ENCODE data around the gene SLC29A3. TPM values are rescaled to one million over a fixed set of nuclear protein-coding genes. Genes with fewer than 3 reads are reported as not detected.

The SLC29A3 gene
- total RNA-seq, 1 experiment from 2014 or later: 9.2 TPM

DNA sequence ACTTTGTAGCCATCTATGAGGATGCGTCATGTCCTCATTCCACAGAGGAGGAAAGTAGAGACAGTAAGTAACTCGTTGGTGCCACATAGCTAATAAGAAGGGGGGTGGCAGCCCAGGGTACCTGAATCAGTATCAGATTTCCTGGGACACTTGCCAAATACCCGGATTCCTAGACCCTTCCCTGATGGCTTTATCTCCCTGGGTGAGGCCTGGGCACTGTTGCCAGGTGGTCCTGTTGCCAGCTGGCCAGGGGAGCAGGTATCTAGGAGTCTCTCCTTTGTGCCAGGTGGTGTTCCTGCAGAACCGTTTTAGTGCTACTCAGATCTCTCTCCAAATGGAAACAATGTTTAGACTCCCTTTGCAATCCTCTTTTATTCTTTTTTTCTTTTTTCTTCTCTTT is 12.7 kb downstream of the SLC29A3 start:
- Histone ChIP-seq H4K91ac (ENCODE audit: insufficient read length, low read depth, low read length) (no peak overlapping the region), H2AFZ (ENCODE audit: low read length) (no peak overlapping the region), H3T11ph (ENCODE audit: low read length) (no peak overlapping the region), H3K9me3 (ENCODE audit: control insufficient read depth, low read depth, low read length) (no peaks in the 10 kb centered on the region), H3K18ac (ENCODE audit: insufficient read length, low read depth, low read length) (no peak overlapping the region), H2BK120ac (ENCODE audit: low read depth, low read length, poor library complexity, severe bottlenecking) (no peak overlapping the region), H2BK12ac (ENCODE audit: insufficient read length, low read depth, low read length) (no peak overlapping the region), H3K56ac (ENCODE audit: insufficient read length, low read depth, low read length) (no peak overlapping the region), H3K4ac (ENCODE audit: low read depth, low read length) (no peak overlapping the region), H3K27ac (ENCODE audit: insufficient read length, low read depth, low read length) (no peak overlapping the region), H3K79me1 (ENCODE audit: insufficient read depth, low read depth, low read length, poor library complexity, severe bottlenecking) (no peaks in the 10 kb centered on the region), H4K8ac (replicated peaks; ENCODE audit: insufficient read length, low read depth, low read length) (no peak overlapping the region), H4K20me1 (ENCODE audit: control insufficient read depth, insufficient read depth, insufficient read length) (no peaks in the 10 kb centered on the region), H3K4me2 (ENCODE audit: insufficient read depth, insufficient read length, low read length) (no peak overlapping the region), H3K9ac (ENCODE audit: extremely low read depth, insufficient read length, low read length) (no peak overlapping the region), H3K27me3 (ENCODE audit: insufficient read depth, low read length) (no peaks in the 10 kb centered on the region; the same call in 1 of the 2 replicates), H2AK5ac (ENCODE audit: insufficient read length, low read length) (no peak overlapping the region), H4K5ac (ENCODE audit: insufficient read length, low read depth, low read length) (no peak overlapping the region), H3K23me2 (ENCODE audit: insufficient read length, low read depth, low read length, poor library complexity, severe bottlenecking) (no peaks in the 10 kb centered on the region), H3K79me2 (ENCODE audit: insufficient read depth, low read length) (no peaks in the 10 kb centered on the region), H2BK5ac (ENCODE audit: insufficient read length, low read length) (no peak overlapping the region), H3K23ac (ENCODE audit: insufficient read length, low read depth, low read length) (no peak overlapping the region), H2BK20ac (ENCODE audit: low read depth, low read length, poor library complexity, severe bottlenecking) (no peak overlapping the region), H3K4me1 (ENCODE audit: insufficient read depth, low read length) (peaks cover 4% of the 10 kb centered on the region; the same call in 1 of the 2 replicates), H2BK15ac (ENCODE audit: low read depth, low read length) (no peak overlapping the region), H3K14ac (ENCODE audit: insufficient read depth, low read length) (no peak overlapping the region)
- H3K27ac Mint-ChIP-seq: no peak overlapping the region
- TF ChIP-seq, protein P1, sequence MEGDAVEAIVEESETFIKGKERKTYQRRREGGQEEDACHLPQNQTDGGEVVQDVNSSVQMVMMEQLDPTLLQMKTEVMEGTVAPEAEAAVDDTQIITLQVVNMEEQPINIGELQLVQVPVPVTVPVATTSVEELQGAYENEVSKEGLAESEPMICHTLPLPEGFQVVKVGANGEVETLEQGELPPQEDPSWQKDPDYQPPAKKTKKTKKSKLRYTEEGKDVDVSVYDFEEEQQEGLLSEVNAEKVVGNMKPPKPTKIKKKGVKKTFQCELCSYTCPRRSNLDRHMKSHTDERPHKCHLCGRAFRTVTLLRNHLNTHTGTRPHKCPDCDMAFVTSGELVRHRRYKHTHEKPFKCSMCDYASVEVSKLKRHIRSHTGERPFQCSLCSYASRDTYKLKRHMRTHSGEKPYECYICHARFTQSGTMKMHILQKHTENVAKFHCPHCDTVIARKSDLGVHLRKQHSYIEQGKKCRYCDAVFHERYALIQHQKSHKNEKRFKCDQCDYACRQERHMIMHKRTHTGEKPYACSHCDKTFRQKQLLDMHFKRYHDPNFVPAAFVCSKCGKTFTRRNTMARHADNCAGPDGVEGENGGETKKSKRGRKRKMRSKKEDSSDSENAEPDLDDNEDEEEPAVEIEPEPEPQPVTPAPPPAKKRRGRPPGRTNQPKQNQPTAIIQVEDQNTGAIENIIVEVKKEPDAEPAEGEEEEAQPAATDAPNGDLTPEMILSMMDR (conservative IDR thresholded peaks at IDR 0.05): no peak
- H3K36me3 Mint-ChIP-seq (ENCODE audit: insufficient read depth in 1 of 3, low read depth in 3 of 3): peaks cover 4 to 14% (median 5%) of the 10 kb centered on the region in 3 experiments; a peak in 4 of 7 replicates
- H3K9me3 Mint-ChIP-seq: no peaks in the 10 kb centered on the region
- no CpG with 5 or more reads among the region's 4 CpGs for WGBS (ENCODE audit: extremely low coverage, insufficient read length, low lambda C conversion rate)
- DNase-seq: no peak
- peaks cover 11 to 19% of the 10 kb centered on the region in 2 experiments for H3K4me1 Mint-ChIP-seq
- no peak overlapping the region for H3K4me3 Mint-ChIP-seq
- H3K27me3 Mint-ChIP-seq (ENCODE audit: low read depth): no peaks in the 10 kb centered on the region

All from H9 (cell line).